Endothelial cell (in vitro differentiated cells): ENCODE measurements around the gene TXNDC15. TPM values are rescaled to one million over a fixed set of nuclear protein-coding genes. Genes with fewer than 3 reads are reported as not detected.
"Not testable (repeated sequence)": the region's sequence is repeated elsewhere in the genome, so short reads cannot be mapped to it uniquely, and the experiment has no call there.

ENCODE experiments used
- DNase-seq: peaks from one replicate; pipeline ENCODE4 v3.0.0; 2021; ENCODE audit warnings: low spot score
- H3K27ac Mint-ChIP-seq: one replicate; pipeline ENCODE4 v1.8.0; 2021; ENCODE audit warnings: mixed read lengths, inconsistent platforms; ENCODE audit not compliant: unreplicated experiment
- H3K27me3 Mint-ChIP-seq: one replicate; pipeline ENCODE4 v1.8.0; 2021; ENCODE audit warnings: mild to moderate bottlenecking, moderate library complexity, mixed read lengths, inconsistent platforms; ENCODE audit not compliant: unreplicated experiment
- H3K36me3 Mint-ChIP-seq: one replicate; pipeline ENCODE4 v1.8.0; 2021; ENCODE audit warnings: mild to moderate bottlenecking, low read depth, mixed read lengths, inconsistent platforms; ENCODE audit not compliant: unreplicated experiment
- H3K4me1 Mint-ChIP-seq: one replicate; pipeline ENCODE4 v1.8.0; 2021; ENCODE audit warnings: mild to moderate bottlenecking, mixed read lengths, inconsistent platforms; ENCODE audit not compliant: unreplicated experiment
- H3K4me3 Mint-ChIP-seq: one replicate; pipeline ENCODE4 v1.8.0; 2021; ENCODE audit warnings: mild to moderate bottlenecking, mixed read lengths, inconsistent platforms; ENCODE audit not compliant: unreplicated experiment
- H3K9me3 Mint-ChIP-seq: one replicate; pipeline ENCODE4 v1.8.0; 2021; ENCODE audit warnings: mixed read lengths, inconsistent platforms; ENCODE audit not compliant: unreplicated experiment
- total RNA-seq: library from RNA; stranded (reverse); fragmentation: NEBNext Ultra II Directional; extraction: Animal tissue kit (Norgen Biotek cat#: 25700); gene quantifications from one replicate; pipeline ENCODE4 v1.2.1, GENCODE V29; 2021; ENCODE audit not compliant: unreplicated experiment
- TF ChIP-seq, protein P1 (sequence below): fragments of 200-600 bp; sonication (generic); IDR thresholded peaks from one replicate; pipeline ENCODE4 v1.5.0; 2021; ENCODE audit warnings: antibody characterized with exemption; ENCODE audit not compliant: unreplicated experiment

Gene TXNDC15
- total RNA-seq, 1 donor from 2014 or later: 40.5 TPM

DNA sequence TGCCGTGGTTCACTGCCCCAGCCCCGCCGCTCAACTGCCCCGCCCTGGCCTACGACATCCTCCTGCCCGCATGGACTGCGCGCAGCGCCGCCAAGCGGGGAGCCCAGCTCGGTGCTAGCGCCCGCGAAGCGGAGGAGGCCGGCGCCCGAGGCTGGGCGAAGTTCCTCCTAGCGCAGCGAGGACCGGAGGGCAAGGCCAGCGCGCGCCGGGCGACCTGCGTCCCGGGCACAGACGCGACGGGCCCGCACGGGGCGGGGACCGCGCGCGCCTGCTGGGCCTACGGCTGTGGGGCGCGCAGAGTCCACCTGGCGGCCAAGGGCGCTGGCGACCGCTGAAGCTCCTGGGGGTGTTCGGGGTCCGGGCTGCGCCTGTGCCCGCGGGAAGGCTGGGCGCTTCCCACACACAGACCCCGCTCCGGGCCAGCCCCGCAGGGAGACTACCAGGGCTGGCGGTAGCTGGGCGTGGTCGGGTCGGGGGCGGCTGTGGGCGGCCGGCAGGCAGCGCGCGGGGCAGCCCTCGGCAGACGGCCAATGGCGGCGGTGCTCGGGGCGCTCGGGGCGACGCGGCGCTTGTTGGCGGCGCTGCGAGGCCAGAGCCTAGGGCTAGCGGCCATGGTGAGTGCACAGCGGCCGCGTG is 30.6 kb downstream of the TXNDC15 start, which contains the start of gene PCBD2:
Gene PCBD2, plus strand, starts transcription at position 522 of the 636 bp plus-strand sequence. Its CDS starts 9 bp downstream, at position 531.
- TF ChIP-seq, protein P1, sequence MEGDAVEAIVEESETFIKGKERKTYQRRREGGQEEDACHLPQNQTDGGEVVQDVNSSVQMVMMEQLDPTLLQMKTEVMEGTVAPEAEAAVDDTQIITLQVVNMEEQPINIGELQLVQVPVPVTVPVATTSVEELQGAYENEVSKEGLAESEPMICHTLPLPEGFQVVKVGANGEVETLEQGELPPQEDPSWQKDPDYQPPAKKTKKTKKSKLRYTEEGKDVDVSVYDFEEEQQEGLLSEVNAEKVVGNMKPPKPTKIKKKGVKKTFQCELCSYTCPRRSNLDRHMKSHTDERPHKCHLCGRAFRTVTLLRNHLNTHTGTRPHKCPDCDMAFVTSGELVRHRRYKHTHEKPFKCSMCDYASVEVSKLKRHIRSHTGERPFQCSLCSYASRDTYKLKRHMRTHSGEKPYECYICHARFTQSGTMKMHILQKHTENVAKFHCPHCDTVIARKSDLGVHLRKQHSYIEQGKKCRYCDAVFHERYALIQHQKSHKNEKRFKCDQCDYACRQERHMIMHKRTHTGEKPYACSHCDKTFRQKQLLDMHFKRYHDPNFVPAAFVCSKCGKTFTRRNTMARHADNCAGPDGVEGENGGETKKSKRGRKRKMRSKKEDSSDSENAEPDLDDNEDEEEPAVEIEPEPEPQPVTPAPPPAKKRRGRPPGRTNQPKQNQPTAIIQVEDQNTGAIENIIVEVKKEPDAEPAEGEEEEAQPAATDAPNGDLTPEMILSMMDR: peak; percentile 74
- H3K27me3 Mint-ChIP-seq: peaks cover 2% of the 10 kb centered on the region
- peaks cover 3% of the 10 kb centered on the region for H3K4me1 Mint-ChIP-seq
- peak within 1 kb of the TSS; percentile 85 for H3K27ac Mint-ChIP-seq
- DNase-seq: peak; percentile 96
- peak within 1 kb of the TSS; percentile 95 for H3K4me3 Mint-ChIP-seq
- no peaks in the 10 kb centered on the region for H3K9me3 Mint-ChIP-seq
- no peaks in the 10 kb centered on the region for H3K36me3 Mint-ChIP-seq

DNA sequence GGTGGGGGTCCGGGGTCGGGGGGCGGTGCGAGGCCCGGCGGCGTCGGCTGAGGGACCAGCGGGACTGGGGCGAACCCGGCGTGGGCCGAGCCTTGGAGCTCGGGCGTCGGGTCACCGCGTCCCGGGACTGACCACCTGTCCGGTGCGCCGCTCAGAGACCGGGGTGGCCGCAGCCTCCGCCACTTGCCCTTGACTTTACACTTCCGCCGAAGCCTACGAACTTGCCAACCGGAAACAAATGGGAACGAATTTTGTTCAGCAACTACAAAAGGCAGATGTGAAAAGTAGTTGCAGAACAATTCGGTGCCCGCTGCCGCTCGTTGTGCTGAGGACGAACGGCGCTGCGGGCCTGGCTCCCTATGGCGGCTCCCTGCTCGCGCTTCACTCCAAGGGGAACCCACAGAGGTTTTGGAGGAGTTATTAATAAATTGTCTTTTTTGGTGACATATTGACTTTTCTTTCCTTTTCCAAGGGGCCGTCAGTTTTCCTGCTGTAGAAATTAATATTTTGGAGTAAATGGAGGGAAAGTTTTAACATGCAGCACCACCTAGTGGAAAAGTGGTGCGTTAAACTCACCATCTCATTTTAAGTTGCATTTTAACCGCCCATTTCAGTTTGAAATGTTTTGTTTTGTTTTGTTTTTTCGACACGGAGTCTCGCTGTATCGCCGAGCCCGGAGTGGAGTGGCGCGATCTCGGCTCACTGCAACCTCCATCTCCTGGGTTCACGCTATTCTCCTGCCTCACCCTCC is 31.2 kb downstream of the TXNDC15 start:
- no peak for DNase-seq
- H3K9me3 Mint-ChIP-seq: no peaks in the 10 kb centered on the region
- TF ChIP-seq, protein P1: peak; percentile 93
- peaks cover 2% of the 10 kb centered on the region for H3K27me3 Mint-ChIP-seq
- H3K4me3 Mint-ChIP-seq: peak overlapping the region; percentile 95
- no peaks in the 10 kb centered on the region for H3K36me3 Mint-ChIP-seq
- peak overlapping the region; percentile 85 for H3K27ac Mint-ChIP-seq
- H3K4me1 Mint-ChIP-seq: peaks cover 3% of the 10 kb centered on the region

DNA sequence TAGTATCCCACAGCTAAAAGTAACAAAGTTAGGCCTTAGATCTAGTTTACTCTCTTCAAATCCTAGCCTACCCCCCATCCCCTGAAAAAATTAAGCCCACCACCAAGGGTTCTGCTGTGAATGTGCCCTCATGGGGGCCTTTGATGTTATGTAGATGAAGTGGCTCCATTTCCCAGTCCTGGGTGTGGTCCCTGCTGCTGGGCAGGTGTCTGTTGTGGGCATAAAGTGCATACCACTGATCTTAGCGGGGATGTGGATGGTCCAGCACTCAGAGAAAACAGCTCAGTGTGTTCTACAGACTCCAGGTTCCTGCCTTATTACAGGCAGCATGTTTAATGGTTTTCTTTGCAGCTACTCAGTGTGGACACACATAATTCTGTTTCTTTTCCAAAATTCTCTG is 32.6 kb downstream of the TXNDC15 start:
- Mint-ChIP-seq H3K4me1 (peaks cover 3% of the 10 kb centered on the region), H3K27me3 (peaks cover 2% of the 10 kb centered on the region), H3K36me3 (no peaks in the 10 kb centered on the region), H3K4me3 (no peak overlapping the region), H3K27ac (no peak overlapping the region), H3K9me3 (no peaks in the 10 kb centered on the region)
- TF ChIP-seq, protein P1: no peak
- DNase-seq: no peak

DNA sequence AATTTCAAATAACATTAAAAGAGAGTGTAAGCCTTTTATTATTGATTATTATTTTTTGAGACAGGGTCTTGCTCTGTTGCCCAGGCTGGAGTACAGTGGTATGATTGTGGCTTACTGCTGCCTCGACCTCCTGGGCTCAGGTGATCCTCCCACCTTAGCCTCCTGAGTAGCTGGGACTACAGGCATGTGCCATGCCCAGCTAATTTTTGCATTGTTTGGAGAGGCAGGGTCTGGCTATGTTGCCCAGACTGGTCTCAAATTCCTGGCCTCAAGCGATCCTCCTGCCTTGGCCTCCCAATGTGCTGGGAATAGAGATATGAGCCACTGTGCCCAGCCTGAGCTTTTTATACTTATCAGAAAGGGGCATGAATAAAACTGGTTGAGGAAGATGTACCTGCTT is 36.6 kb downstream of the TXNDC15 start:
- H3K27ac Mint-ChIP-seq, DNase-seq, H3K36me3 Mint-ChIP-seq, H3K4me1 Mint-ChIP-seq, H3K27me3 Mint-ChIP-seq, H3K9me3 Mint-ChIP-seq, H3K4me3 Mint-ChIP-seq: not testable (repeated sequence)

DNA sequence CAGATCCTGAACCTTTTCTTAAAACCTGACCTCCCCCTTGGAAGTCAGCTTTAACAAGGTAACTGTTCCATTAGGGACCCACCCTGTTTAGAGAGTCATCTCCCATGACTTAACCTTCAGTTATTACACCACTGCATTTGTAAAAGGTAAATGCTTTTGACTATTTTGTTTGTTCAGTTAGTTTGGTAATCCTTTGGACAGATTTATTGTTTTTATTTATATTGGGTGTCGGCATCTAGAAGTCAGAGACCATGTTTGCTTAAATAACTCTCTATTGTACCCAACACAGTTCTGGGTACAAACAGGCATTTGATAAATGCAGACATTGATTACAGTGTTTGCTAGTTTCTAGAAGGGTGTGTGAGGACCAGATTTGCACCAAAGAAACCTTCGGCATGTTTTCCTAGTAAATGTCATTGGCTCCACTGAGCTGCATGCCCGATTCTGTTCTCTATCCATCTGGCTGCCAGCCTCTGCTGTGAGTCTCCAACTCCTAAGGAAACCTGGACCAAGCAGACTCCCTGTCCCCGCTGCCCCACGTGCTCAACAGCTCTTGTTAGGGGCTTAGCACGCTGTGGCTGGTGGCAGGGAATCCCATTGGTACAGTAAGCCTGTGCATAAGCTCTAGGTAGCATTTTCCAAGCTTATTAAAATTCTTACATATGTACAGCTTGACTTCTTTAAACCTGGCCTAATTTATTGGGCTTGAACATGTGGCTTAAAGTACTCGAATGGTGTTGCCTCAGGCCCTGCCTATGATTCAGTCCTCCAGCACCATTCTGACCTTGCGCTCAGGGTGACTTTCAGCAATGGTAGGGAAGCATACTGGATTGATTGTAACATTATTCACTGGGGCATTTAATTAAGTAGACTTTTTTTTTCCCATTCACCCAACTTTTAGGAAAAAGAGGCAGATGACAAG is 37.4 kb downstream of the TXNDC15 start:
- Mint-ChIP-seq H3K4me1 (no peaks in the 10 kb centered on the region), H3K9me3 (no peaks in the 10 kb centered on the region), H3K27me3 (no peaks in the 10 kb centered on the region), H3K36me3 (no peaks in the 10 kb centered on the region), H3K4me3 (no peak overlapping the region), H3K27ac (no peak overlapping the region)
- no peak for DNase-seq
- TF ChIP-seq, protein P1: no peak
